ENCODE data around the gene DPP10.

The DPP10 gene

GRCh38 chr2:115649731-115650130 lies 1207.3 kb downstream of the DPP10 start:
- DNase-seq (ENCODE audit: low read depth) = no peak
- no peak overlapping the region for H3K4me3 ChIP-seq (ENCODE audit: low read length)
- TF ChIP-seq CTCF (IDR thresholded peaks at IDR 0.05; ENCODE audit: insufficient read depth, low read depth, low read length, missing control alignments) = no peak

- no peak overlapping the region for H3K4me3 ChIP-seq (ENCODE audit: low read length)
- DNase-seq (ENCODE audit: low read depth) = no peak
- no peak for TF ChIP-seq CTCF (IDR thresholded peaks at IDR 0.05; ENCODE audit: insufficient read depth, low read depth, low read length, missing control alignments)
These were observed 1208.4 kb downstream of the DPP10 start for GRCh38 chr2:115650827-115651226.

DNA sequence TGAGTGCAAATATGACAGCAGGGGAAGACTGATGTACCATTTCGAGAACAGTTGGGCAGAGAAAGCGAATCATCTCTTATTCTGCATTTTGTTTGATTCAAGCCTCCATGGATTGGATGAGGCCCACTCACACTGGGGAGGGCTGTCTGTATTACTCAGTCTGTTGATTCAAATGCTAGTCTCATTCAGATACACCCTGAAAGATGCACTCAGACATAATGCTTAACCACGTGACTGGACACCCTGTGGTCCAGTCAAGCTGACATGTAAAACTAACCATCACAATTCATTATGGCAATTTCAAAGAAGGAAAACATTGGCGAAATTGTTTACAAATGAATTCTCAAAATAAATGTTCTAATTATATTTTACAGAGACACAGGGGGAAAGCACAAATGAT lies 1210.2 kb downstream of the DPP10 start:
- no peak for DNase-seq (ENCODE audit: low read depth)
- no peak overlapping the region for H3K4me3 ChIP-seq (ENCODE audit: low read length)
- no peak for TF ChIP-seq CTCF (IDR thresholded peaks at IDR 0.05; ENCODE audit: insufficient read depth, low read depth, low read length, missing control alignments)

DNA sequence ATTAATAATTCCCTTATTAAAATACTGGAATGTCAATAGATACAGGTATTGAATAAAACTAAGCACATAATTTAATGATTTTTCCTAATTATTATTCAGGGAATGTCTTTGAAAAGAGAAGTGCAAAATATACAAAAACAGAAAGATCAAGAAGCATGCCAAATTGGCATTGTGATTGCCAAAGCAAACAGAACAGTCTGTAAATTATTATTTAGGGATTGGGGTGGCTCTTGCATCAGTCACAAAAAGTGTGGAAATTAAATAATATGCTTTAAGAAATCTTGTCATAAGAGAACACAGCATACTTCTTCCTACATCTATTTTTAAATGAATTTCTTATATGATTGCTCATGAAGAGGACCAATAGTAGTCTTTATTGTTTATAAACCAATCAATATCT lies 1211.9 kb downstream of the DPP10 start:
- no peak for DNase-seq (ENCODE audit: low read depth)
- no peak overlapping the region for H3K4me3 ChIP-seq (ENCODE audit: low read length)
- no peak for TF ChIP-seq CTCF (IDR thresholded peaks at IDR 0.05; ENCODE audit: insufficient read depth, low read depth, low read length, missing control alignments)

- DNase-seq (ENCODE audit: low read depth) = no peak
- no peak for TF ChIP-seq CTCF (IDR thresholded peaks at IDR 0.05; ENCODE audit: insufficient read depth, low read depth, low read length, missing control alignments)
- no peak overlapping the region for H3K4me3 ChIP-seq (ENCODE audit: low read length)
These were observed 1235.7 kb downstream of the DPP10 start for GRCh38 chr2:115678129-115678528.

DNA sequence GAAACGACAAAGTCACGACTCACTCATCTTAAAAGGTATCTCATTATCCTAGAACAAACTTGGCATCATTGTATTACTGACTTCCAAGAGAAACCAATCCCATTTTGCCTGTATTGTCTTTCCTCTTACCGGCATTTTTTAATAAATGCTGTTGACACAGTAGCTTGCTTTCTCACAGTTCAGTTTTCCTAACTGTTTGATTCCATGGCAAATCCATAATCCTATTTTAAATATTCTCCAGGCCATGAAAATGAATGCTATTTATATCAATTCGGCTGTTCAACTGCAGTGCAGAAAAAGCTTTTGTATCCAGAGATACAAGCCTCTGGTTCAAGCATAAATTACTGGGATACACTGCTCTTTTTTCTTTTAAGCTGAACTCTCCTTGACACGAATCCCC lies 1241.9 kb downstream of the DPP10 start:
- no peak overlapping the region for H3K4me3 ChIP-seq (ENCODE audit: low read length)
- TF ChIP-seq CTCF (IDR thresholded peaks at IDR 0.05; ENCODE audit: insufficient read depth, low read depth, low read length, missing control alignments) = no peak
- no peak for DNase-seq (ENCODE audit: low read depth)

DNA sequence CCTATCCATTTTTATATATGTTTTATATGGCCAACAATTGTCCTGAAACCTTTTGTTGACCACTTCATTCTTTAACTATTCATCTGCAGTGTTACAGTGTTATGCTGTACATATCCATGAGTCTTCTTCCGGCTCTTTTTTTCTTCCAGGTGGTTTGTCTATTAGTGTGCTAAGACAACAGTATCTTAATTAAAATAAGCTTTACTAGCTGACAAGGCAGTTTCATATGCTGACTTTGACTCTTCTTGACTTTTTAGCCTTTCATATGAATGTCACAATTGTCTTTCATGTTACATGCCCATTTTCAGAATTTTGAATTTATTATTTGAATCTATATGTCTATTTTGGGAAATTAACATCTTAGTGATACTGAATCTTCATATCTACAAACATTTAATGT lies 1249.0 kb downstream of the DPP10 start:
- DNase-seq (ENCODE audit: low read depth) = no peak
- no peak for TF ChIP-seq CTCF (IDR thresholded peaks at IDR 0.05; ENCODE audit: insufficient read depth, low read depth, low read length, missing control alignments)
- H3K4me3 ChIP-seq (ENCODE audit: low read length) = no peak overlapping the region

All from epithelial cell of esophagus (primary cell).